ENCODE results near the gene SPATA13. TPM values are rescaled to one million over a fixed set of nuclear protein-coding genes. Genes with fewer than 3 reads are reported as not detected.
"Not testable (repeated sequence)": the region's sequence is repeated elsewhere in the genome, so short reads cannot be mapped to it uniquely, and the experiment has no call there.

Gene SPATA13
- total RNA-seq, 1 donor from 2014 or later = 5.1 TPM

DNA sequence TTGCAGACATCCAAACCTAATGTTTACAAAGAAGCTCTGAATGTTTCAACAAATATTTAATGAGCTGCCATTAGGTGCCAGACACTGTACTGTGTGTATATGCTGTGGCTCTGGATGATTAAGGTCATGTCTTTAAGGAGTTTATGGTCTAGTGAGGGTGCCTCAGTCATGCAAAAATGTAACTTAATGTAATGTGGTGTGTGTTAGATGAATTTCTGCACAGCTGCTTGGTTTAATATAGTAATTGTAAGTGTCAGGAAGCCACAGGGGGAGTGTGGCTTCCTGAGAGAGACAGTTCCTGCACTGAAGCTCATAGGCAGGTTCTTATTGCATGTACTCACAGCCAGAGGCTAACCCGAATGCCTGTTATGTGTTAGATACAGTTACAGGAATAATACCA, 43.3 kb downstream of the SPATA13 start:
- TF ChIP-seq, protein P1, sequence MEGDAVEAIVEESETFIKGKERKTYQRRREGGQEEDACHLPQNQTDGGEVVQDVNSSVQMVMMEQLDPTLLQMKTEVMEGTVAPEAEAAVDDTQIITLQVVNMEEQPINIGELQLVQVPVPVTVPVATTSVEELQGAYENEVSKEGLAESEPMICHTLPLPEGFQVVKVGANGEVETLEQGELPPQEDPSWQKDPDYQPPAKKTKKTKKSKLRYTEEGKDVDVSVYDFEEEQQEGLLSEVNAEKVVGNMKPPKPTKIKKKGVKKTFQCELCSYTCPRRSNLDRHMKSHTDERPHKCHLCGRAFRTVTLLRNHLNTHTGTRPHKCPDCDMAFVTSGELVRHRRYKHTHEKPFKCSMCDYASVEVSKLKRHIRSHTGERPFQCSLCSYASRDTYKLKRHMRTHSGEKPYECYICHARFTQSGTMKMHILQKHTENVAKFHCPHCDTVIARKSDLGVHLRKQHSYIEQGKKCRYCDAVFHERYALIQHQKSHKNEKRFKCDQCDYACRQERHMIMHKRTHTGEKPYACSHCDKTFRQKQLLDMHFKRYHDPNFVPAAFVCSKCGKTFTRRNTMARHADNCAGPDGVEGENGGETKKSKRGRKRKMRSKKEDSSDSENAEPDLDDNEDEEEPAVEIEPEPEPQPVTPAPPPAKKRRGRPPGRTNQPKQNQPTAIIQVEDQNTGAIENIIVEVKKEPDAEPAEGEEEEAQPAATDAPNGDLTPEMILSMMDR (IDR thresholded peaks at IDR 0.05) = no peak
- no peaks in the 10 kb centered on the region for H3K36me3 Mint-ChIP-seq (ENCODE audit: low read depth)
- H3K27me3 Mint-ChIP-seq (ENCODE audit: low read depth) = no peaks in the 10 kb centered on the region
- H3K4me1 Mint-ChIP-seq (ENCODE audit: low read depth) = peaks cover 22% of the 10 kb centered on the region
- DNase-seq (ENCODE audit: low spot score) = no peak
- H3K27ac Mint-ChIP-seq (ENCODE audit: unreplicated experiment) = no peak overlapping the region
- no peaks in the 10 kb centered on the region for H3K9me3 Mint-ChIP-seq (ENCODE audit: low read depth)
- H3K4me3 Mint-ChIP-seq (ENCODE audit: unreplicated experiment) = no peak overlapping the region

DNA sequence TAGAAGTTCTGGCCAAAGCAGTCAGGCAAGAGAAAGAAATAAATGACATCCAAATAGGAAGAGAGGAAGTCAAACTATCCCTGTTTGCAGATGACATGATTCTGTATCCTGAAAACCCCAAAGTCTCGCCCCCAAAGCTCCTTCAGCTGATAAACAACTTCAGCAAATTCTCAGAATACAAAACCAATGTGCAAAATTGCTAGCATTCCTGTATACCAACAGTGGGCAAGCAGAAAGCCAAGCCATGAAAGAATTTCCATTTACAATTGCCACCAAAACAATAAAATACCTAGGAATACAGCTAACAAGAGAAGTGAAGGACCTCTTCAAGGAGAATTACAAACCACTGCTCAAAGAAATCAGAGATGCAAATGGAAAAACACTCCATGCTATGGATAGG, 44.6 kb downstream of the SPATA13 start:
- peaks cover 22% of the 10 kb centered on the region for H3K4me1 Mint-ChIP-seq (ENCODE audit: low read depth)
- DNase-seq (ENCODE audit: low spot score); H3K27me3 Mint-ChIP-seq (ENCODE audit: low read depth); H3K27ac Mint-ChIP-seq (ENCODE audit: unreplicated experiment); H3K9me3 Mint-ChIP-seq (ENCODE audit: low read depth); H3K36me3 Mint-ChIP-seq (ENCODE audit: low read depth); H3K4me3 Mint-ChIP-seq (ENCODE audit: unreplicated experiment): not testable (repeated sequence)

DNA sequence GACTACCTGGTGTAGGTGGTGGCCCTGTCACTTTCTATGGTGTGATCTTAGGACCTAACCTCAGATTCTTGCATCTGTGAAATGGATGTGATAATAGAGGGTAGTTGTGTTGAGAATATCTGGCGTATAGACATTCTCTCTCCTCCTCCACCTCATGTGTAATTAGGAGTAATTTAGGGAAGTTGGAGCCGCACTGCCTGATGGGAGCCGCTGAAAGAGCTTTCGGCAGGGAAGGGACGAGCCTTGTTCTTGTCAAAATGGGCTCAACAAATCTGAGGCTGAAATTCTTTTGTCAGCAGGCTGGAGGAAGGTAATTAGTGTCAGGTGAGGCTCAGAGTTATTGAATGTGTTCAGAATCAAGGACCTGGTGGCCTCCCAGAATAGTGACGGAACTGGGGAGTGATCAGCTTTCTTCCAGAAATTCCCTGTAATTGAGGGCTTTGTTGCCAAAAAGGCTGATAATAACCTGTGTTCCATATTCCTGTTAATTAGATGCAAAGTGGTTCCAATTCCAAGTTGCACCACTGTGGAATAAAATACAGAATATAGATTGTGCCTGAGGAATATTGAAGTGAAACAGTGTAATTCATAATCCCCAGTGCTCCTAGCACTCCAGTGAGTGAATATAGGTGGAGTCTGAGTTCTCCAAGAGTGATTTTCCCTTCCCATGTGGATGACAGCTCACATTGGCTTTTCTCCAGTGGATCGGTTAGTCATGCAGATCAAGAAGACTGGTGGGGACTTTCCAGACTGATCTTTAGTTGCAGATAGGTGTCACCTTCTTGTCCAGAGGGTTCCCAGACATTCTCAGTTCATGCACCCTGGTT, 47.5 kb downstream of the SPATA13 start:
- Mint-ChIP-seq H3K4me1 (ENCODE audit: low read depth) (peaks cover 22% of the 10 kb centered on the region), H3K4me3 (ENCODE audit: unreplicated experiment) (no peak overlapping the region), H3K9me3 (ENCODE audit: low read depth) (no peaks in the 10 kb centered on the region), H3K27ac (ENCODE audit: unreplicated experiment) (no peak overlapping the region), H3K27me3 (ENCODE audit: low read depth) (no peaks in the 10 kb centered on the region), H3K36me3 (ENCODE audit: low read depth) (no peaks in the 10 kb centered on the region)
- TF ChIP-seq, protein P1 (IDR thresholded peaks at IDR 0.05) = no peak
- no peak for DNase-seq (ENCODE audit: low spot score)

DNA sequence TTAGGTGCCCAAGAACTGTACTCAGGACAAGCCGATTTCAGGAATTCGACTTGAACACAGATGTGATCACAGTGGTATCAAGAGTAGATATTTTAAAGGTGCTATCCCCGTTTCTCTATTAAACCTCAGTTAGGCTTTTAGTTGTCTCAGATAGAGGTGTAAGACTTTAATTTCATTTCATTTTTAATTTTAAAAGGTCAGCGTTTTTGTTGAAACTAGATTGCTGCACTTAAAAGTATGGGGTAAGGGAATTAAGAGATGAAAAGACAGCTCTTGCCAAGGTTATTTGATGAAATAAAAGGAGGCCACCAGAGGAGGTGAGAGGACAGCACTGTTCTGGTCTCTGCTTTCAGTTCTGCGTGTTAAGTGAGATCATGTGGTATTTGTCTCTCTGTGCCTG, 48.6 kb downstream of the SPATA13 start:
- H3K36me3 Mint-ChIP-seq (ENCODE audit: low read depth) = no peaks in the 10 kb centered on the region

DNA sequence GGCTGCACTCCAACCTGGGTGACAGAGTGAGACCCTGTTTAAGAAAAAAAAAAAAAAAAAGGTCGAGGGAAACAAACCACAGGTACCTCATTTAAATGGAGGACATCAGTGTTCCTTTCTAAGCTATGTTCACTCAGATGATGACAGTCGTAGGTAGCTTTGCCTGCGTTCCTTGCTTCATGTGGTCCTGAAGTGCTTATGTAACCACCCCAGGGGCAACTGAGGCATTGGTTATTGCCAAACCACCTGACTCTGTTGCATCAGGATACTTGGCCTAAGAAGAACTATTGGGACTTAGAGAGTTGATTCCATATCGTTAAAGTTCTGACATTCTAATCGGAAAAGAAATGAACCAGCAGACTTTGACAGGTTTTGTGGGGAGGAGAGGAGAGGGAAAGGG, 51.7 kb downstream of the SPATA13 start:
- Mint-ChIP-seq H3K4me3 (ENCODE audit: unreplicated experiment) (no peak overlapping the region), H3K27me3 (ENCODE audit: low read depth) (no peaks in the 10 kb centered on the region), H3K36me3 (ENCODE audit: low read depth) (no peaks in the 10 kb centered on the region), H3K27ac (ENCODE audit: unreplicated experiment) (no peak overlapping the region), H3K4me1 (ENCODE audit: low read depth) (peaks cover 10% of the 10 kb centered on the region), H3K9me3 (ENCODE audit: low read depth) (no peaks in the 10 kb centered on the region)
- DNase-seq (ENCODE audit: low spot score) = no peak
- TF ChIP-seq, protein P1 (IDR thresholded peaks at IDR 0.05) = no peak

More for the DNA sequence above, 48.6 kb downstream of the SPATA13 start:
- peaks cover 14% of the 10 kb centered on the region for H3K4me1 Mint-ChIP-seq (ENCODE audit: low read depth)
- TF ChIP-seq, protein P1 (IDR thresholded peaks at IDR 0.05) = no peak
- no peak overlapping the region for H3K27ac Mint-ChIP-seq (ENCODE audit: unreplicated experiment)
- no peaks in the 10 kb centered on the region for H3K27me3 Mint-ChIP-seq (ENCODE audit: low read depth)
- H3K9me3 Mint-ChIP-seq (ENCODE audit: low read depth) = no peaks in the 10 kb centered on the region
- no peak for DNase-seq (ENCODE audit: low spot score)
- H3K4me3 Mint-ChIP-seq (ENCODE audit: unreplicated experiment) = no peak overlapping the region

DNA sequence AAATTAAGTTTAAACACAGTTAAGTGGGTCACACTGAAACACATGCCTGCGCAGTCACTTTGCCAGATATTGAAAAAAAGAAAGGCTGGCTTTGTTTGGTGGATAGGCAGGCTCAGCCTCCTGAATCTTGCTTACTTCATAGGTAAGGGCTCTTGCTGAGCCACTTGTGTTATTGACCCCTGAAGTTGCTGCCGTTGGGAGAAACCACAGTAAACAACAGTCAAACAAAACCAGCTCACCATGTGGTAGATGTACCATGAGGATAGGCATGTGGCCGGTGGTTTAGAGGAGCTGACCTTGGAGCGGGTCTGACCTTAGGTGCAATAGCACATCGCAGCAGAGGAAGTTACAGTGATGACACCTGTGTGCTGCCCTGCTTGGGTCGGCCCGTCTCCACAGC, 52.2 kb downstream of the SPATA13 start:
- Mint-ChIP-seq H3K27ac (ENCODE audit: unreplicated experiment) (no peak overlapping the region), H3K4me1 (ENCODE audit: low read depth) (peaks cover 15% of the 10 kb centered on the region)

More for the DNA sequence above, 52.2 kb downstream of the SPATA13 start:
- Mint-ChIP-seq H3K9me3 (ENCODE audit: low read depth) (no peaks in the 10 kb centered on the region), H3K36me3 (ENCODE audit: low read depth) (no peaks in the 10 kb centered on the region), H3K27me3 (ENCODE audit: low read depth) (no peaks in the 10 kb centered on the region), H3K4me3 (ENCODE audit: unreplicated experiment) (no peak overlapping the region)
- DNase-seq (ENCODE audit: low spot score) = no peak
- TF ChIP-seq, protein P1 (IDR thresholded peaks at IDR 0.05) = no peak
